GM15510 (cell line): ENCODE data around the gene HBQ1.

Experiments
- POLR2A ChIP-seq: IDR thresholded peaks from 3 replicates; pipeline ENCODE4 v1.6.1; 2011; ENCODE audit warnings: borderline replicate concordance; ENCODE audit not compliant: insufficient read length; ENCODE audit errors: extremely low read depth

HBQ1 gene

DNA sequence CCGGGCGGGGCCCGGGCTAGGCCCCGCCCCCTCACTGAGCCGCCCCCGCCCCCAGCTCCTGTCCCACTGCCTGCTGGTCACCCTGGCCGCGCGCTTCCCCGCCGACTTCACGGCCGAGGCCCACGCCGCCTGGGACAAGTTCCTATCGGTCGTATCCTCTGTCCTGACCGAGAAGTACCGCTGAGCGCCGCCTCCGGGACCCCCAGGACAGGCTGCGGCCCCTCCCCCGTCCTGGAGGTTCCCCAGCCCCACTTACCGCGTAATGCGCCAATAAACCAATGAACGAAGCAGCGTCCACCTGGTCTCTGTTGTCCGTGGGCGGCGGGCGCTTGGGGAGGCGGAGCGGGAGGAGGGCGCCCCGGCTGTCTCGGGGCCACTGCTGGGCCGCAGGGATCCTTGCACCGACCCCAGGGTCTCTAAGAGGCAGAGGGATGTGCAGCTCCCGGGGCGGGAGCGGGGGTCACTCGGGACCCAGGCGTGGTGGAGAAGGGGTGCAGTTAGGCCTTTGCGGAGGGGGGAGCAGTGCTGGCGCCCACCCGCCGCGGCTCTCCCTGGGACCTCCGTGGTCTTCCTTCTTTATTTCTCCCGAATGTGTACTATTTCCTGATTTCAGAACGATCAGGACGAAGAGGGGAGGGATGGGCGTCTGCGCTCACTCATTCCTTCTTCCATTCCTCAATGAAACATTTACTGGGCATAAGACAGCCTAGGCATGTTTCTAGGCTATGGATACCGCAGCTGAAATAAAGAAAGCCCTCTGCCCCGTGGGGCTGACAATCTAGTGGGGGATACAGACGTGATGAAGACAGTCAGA, 25.8 kb upstream of the HBQ1 start:
- TF ChIP-seq POLR2A: no peak

DNA sequence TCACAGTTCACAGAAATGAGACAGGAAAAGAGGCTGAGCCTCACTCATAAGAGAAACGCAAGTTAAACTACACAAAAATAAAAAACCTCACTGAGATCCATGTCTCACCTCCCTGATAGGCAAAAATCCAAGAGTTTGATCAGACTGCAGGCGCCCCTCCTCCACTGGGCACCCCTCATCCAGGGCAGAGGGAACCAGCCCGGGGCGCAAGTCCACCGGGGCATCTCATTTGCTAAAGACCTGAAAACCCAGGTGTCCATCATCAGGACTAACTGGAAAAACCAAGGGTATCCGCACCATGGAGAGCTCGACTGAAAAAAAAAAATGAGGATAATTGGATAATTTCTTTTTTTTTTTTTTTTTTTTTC, 25.2 kb upstream of the HBQ1 start:
- no peak for TF ChIP-seq POLR2A

DNA sequence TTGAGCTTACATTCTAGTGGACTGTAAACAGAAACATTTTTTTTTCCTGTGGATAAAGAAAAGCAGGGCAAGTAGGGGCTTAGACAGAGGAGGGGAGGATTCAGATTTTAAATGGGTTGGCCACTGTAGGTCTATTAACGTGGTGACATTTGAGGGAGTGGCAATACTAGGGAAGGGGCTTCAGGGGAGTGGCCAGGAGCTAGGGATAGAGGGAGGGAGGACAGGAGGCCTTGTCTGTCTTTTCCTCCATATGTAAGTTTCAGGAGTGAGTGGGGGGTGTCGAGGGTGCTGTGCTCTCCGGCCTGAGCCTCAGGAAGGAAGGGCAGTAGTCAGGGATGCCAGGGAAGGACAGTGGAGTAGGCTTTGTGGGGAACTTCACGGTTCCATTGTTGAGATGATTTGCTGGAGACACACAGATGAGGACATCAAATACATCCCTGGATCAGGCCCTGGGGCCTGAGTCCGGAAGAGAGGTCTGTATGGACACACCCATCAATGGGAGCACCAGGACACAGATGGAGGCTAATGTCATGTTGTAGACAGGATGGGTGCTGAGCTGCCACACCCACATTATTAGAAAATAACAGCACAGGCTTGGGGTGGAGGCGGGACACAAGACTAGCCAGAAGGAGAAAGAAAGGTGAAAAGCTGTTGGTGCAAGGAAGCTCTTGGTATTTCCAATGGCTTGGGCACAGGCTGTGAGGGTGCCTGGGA, 21.0 kb upstream of the HBQ1 start:
- TF ChIP-seq POLR2A: no peak

DNA sequence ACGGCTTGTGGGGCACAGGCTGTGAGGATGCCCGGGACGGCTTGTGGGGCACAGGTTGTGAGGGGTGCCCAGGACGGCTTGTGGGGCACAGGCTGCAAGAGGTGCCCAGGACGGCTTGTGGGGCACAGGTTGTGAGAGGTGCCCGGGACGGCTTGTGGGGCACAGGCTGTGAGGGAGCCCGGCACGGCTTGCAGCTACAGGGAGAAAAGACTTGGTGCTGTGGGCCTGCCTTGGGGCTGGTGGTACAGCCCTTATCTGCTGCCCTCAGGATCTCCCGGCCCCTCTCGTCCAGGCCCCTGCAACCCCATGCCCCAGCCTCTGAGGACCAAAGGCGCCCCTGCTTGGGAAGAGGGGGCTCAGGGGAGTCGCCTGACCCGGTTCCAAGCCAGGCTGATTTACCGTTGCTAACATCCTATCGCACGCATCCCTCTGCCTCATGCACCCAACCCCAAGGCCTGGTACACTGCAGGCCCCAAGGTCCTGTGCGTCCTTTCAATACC, 19.5 kb upstream of the HBQ1 start:
- no peak for TF ChIP-seq POLR2A

DNA sequence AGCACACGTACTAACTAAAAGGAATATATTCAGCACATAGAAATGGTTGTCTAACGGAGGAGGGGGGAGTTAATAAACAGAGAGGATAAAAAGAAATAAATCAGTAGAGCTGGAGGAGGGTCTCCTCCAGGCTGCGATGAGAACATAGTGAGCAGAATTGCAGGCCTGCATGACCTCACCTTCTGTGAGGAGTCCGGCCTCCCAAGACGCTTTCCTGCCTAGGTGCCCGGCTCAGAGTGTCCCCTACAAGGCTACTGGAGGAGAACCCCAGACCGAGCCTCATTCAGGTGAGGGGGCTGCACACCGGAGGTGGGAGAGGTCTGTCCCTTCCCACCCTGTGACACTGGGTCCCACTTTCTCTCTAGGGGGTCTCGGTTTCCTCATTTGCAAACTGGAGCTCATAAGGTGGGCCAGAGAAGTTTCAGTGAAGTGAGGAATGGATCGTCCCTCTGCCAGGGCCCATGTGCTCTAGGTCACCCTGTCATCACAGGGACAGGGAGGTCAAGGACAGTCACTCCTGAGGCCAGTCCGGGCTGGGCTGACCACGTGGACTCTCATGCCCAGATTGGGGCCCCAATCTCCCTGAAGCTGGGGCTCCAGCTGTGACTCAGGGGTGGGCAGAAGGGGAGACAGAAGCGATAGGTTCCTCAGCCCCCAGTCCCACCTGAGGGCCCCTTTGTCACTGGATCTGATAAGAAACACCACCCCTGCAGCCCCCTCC, 17.8 kb upstream of the HBQ1 start:
- TF ChIP-seq POLR2A: no peak

DNA sequence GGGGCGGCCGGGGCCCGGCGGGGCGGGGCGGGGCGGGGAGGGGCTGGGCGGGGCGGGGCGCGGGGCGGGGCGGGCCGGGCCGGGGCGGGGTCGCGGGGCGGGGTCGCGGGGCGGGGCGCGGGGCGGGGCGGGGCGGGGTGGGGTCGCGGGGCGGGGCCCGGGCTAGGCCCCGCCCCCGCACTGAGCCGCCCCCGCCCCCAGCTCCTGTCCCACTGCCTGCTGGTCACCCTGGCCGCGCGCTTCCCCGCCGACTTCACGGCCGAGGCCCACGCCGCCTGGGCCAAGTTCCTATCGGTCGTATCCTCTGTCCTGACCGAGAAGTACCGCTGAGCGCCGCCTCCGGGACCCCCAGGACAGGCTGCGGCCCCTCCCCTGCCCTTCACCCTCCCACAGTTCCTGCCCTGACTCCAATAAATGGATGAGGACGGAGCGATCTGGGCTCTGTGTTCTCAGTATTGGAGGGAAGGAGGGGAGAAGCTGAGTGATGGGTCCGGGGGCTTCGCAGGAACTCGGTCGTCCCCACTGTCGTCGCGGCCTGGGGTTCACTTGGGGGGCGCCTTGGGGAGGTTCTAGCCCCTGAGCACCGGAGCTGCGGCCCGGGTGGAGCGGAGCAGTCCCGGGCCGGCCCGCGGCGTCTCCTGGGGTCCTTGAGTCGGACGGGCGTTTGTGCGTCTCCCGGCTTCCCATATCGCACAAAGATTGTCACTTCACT, 15.3 kb upstream of the HBQ1 start:
- no peak for TF ChIP-seq POLR2A

DNA sequence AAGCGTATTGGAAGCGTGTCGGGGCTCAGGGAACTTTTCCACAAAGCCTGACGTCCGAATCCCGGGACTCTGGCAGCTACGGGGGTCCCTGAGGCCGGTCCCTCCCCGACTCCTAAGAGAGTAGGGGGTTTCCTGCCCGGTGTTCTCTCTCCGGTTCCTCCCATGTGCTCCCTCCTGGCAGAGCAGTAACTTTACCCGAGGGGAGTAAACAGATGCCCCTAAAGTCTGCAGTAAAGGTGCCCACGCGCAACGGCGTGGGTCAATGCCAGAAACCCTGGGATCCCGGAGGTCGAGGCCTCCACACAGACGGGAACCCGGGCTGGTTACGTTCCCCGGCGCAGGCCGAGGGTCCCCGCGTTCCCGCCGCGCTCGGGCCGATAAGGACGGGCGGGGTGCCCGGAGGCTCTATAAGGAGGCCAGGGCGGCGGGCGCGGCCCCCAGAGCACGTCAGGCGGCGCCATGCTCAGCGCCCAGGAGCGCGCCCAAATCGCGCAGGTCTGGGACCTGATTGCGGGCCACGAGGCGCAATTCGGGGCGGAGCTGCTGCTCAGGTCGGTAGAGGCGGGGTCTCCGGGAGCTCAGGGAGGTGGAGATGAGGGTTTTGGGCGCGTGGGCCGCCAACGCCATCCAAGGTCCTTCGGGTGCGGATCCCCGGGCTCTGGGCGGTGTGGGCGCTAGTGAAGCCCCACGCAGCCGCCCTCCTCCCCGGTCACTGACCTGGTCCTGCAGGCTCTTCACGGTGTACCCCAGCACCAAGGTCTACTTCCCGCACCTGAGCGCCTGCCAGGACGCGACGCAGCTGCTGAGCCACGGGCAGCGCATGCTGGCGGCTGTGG, 14.5 kb upstream of the HBQ1 start, which contains the start of gene HBM:
TSS of gene HBM (plus strand) at position 440 of the 836 bp plus-strand sequence. CDS start at position 460, 20 bp downstream.
- TF ChIP-seq POLR2A: no peak

DNA sequence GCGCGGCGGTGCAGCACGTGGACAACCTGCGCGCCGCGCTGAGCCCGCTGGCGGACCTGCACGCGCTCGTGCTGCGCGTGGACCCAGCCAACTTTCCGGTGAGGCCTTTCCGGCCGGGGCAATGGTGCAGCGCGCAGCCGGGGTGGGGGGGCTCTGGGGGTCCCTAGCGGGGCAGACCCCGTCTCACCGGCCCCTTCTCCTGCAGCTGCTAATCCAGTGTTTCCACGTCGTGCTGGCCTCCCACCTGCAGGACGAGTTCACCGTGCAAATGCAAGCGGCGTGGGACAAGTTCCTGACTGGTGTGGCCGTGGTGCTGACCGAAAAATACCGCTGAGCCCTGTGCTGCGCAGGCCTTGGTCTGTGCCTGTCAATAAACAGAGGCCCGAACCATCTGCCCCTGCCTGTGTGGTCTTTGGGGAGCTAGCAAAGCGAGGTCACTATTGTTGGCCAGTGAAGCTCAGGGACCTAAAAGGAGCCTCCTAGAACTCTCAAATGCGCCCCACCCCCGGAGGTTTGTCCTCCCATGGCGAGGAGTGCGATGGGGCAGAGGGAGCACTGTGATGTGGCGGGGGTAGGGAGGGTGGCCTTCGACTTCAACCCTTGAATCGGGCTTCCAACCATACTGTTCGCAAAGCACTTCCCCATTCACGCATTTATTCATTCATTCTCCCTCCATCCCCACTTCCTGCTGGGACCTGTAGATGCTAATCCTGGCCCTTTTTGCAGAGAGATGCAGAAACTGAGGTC, 13.7 kb upstream of the HBQ1 start:
- no peak for TF ChIP-seq POLR2A

DNA sequence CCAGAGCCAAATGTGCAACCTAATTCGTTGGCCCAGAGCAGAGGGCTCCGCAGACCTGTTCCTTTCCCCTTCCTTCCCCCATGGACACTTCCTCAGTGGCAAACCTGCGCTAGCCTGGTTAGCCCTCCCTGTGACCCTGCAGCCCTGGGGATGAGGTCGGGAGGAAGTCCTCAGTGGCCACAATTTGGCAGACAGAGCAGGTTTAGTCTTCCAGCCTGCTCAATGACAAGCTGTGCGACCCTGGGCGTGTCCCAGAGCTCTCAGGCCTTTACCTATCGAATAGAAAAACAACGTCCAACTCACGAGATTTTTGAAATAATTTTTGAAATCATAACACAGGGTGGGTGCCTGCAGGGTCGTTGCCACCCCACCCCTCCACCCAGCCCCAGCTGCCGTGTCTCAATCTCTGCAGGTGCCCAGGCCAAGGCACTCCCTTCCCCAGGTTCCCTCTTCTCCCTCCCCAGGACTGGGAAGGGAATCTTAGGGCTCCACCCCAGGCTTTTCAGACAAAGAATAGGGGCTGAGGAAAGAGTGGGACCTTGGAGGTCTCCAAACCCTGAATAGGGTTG, 13.1 kb upstream of the HBQ1 start:
- TF ChIP-seq POLR2A: no peak

DNA sequence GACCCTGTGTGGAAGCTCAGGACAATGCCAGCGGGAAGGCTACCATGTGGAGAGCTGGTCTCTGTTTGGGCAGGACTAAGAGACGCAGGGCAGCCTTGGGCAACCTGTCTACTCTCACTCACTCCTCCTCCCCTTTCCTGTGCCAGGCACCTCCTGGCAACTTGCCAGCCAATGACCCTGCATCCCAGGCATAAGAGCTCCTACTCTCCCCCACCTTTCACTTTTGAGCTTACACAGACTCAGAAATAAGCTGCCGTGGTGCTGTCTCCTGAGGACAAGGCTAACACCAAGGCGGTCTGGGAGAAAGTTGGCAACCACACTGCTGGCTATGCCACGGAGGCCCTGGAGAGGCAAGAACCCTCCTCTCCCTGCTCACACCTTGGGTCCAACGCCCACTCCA, 11.8 kb upstream of the HBQ1 start:
- no peak for TF ChIP-seq POLR2A

DNA sequence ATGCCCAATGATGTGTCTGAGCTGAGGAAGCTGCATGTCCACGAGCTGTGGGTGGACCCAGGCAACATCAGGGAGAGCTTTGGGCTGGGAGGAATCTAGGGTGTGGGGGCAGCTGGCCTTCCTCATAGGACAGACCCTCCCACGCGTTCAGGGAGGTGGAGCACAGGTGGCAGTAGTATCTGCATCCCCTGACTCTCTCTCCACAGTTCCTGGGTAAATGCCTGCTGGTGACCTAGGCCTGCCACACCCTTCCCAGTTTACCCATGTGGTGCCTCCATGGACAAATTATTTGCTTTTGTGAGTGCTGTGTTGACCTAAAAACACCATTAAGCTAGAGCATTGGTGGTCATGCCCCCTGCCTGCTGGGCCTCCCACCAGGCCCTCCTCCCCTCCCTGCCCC, 11.2 kb upstream of the HBQ1 start:
- no peak for TF ChIP-seq POLR2A

DNA sequence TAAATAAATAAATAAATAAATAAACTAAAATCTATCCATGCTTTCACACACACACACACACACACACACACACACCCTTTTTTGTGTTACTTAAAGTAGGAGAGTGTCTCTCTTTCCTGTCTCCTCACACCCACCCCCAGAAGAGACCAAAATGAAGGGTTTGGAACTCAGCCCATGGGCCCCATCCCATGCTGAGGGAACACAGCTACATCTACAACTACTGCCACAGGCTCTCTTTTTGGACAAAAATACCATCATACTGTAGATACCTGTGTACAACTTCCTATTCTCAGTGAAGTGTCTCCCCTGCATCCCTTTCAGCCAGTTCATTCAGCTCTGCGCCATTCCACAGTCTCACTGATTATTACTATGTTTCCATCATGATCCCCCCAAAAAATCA, 9.5 kb upstream of the HBQ1 start:
- no peak for TF ChIP-seq POLR2A
